ENCODE results near the gene KCND2.
"Not testable (repeated sequence)": the region's sequence is repeated elsewhere in the genome, so short reads cannot be mapped to it uniquely, and the experiment has no call there.

KCND2 gene

DNA sequence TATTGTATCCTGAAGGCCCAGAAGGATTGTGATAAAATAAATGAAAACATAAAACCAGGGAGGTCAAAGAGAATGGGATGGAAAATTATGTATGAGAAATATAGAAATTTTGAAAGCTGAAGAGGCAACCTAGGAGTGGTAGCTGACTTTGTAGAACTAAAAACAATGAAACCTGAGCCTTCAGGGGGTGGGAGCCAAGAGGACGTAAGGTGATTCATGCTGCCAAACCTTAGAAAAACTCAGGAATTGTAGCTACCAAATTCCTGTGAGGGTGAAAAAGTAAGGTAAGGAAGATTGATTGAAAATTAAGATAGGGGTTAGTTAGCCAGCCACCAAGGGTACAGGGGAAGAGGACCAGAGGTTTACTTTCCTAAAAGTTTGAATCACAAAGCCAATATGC, 213.2 kb downstream of the KCND2 start:
- no peak for DNase-seq (ENCODE audit: low read depth in 2 of 2)

DNA sequence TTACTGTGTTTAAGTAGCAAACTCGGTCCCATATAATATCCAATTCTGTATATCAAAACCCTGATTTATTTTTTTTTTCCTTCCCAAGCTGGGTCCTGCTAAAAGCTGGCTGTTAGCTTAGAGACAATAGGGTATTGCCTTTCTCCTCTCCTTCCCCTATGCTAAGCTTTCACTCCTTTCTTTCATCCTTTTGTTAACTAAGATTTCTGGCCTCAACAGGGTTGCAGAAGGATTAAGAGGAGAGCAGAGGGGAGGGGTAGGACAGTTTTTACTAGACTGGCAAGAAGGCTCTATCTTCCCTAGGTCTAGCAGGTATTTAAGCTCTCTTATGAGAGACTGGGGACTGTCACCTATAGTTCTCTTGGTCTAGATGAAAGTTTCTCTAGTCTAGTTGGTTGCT, 229.2 kb downstream of the KCND2 start:
- DNase-seq (ENCODE audit: low read depth in 2 of 2) = no peak

DNA sequence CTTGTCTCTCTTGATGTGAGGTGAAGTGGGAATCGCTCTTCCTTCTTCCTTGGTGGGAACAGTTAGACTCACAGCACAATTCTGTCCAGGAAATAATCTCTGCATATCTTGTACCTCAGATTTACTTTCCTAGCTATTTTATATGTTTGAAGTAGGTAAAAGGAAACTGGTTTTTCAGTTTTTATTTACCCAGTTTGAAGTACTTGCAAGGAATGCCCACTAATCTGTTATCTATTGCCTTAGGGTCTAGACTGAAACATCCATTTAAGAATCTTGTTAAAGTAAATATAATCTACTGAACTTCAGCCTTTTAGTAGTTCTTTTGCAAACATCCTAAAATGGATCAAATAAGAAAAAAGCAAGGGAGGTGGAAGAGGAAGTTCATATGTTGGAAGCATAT, 229.8 kb downstream of the KCND2 start:
- no peak for DNase-seq (ENCODE audit: low read depth in 2 of 2)

DNA sequence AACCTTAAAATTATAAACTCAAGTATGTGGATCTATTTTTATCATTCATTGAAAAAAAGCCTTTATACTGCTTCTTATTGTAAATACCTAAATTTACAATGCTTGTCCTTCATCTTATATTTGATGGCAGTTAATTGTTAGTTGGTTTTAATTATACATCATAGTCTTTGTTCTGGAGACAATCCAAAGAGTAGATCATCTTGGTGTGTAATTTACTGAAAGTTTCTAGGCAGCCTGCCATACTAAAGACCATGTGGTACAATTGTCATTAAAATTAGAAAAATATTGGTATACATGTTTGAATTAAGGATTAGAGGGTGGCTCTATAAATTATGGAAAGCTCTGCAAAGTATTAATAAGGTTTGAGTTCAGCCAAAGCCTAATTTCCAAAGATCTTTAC, 231.4 kb downstream of the KCND2 start:
- DNase-seq (ENCODE audit: low read depth in 2 of 2) = no peak

GRCh38 chr7:120505770-120506169, 232.8 kb downstream of the KCND2 start:
- DNase-seq (ENCODE audit: low read depth in 2 of 2) = no peak

- no peak for DNase-seq (ENCODE audit: low read depth in 2 of 2)
Measured at GRCh38 chr7:120512701-120513100, 239.7 kb downstream of the KCND2 start.

DNA sequence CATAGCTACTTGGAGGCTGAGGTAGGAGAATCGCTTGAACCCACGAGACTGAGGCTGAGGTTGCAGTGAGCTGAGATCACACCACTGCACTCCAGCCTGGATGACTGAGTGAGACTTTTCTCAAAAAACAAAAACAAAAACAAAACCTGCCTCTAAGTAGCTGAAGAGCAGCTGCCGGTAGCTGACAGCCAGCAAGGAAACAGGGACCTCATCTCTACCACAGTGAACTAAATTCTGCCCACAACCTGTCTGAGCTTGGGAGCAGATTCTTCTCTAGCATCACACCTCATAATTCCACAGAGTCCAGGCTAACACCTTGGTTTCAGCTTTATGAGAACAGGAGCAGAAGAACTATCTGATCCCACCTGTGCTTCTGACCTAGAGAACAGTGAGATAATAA, 246.2 kb downstream of the KCND2 start:
- no peak for DNase-seq (ENCODE audit: low read depth in 2 of 2)

DNA sequence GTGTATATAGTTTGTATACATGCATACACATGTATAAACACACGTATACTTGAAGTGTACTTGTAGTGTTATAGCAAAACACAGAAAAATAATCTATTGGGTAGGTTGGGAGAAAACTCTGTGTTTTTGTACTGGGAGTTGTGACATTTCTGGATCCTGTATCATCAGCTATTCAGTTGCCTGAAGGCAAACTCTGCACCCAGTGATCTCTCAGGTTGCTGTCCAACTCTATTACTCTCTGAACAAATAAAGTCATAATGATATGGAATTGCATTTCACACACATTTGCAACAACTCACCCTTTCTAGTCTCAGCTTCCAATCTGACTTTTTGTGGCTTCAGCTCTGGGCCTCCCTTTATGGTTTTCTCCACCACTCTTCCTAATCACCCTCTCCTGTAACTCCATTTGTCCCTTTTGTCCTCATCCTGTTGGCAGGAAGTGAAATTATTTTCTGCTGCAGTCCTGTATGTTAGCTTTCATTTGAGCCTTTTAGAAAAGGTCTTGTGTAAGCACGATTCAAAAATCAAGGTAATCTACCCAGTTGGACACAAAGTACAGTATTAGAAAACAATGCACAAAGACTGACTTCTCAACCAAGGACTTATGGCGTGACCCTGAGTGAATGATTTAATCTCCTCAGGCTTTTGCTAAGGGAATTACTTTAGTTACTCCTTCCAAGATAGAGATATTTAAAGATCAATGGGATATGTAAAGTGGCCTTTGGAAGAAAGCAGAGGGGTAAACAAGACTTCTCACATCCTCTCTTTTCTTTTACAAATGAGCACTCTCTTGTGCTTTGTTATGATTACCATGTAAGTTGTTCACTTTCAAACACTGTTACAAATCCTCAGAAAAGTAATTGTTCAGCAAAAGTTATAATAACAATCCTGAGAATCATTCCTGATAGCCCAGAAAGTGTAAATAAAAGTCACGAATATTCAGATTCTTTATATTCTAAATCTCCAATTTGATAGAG, 249.1 kb downstream of the KCND2 start:
- no peak for DNase-seq (ENCODE audit: low read depth in 2 of 2)

- no peak for DNase-seq (ENCODE audit: low read depth in 2 of 2)
Measured at GRCh38 chr7:120523985-120524384, 251.0 kb downstream of the KCND2 start.

- DNase-seq (ENCODE audit: low read depth in 2 of 2) = no peak
Measured at GRCh38 chr7:120526902-120527509, 254.0 kb downstream of the KCND2 start.

DNA sequence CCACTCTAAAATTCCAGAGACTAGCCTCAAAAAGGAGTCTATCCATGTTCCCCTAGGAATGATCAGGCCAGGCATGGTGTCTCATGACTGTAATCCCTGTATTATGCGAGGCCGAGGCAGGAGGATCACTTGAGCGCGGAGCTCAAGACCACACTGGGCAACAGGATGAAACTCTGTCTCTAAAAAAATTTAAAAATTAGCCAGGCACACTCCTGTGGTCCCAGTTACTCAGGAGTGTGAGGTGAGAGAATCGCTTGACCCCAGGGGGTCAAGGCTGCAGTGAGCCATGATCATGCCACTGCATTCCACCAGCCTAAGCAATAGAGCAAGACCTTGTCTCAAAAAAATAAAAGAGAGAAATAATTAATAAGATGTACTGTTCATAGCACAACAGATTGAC, 256.8 kb downstream of the KCND2 start:
- DNase-seq (ENCODE audit: low read depth in 2 of 2) = no peak

DNA sequence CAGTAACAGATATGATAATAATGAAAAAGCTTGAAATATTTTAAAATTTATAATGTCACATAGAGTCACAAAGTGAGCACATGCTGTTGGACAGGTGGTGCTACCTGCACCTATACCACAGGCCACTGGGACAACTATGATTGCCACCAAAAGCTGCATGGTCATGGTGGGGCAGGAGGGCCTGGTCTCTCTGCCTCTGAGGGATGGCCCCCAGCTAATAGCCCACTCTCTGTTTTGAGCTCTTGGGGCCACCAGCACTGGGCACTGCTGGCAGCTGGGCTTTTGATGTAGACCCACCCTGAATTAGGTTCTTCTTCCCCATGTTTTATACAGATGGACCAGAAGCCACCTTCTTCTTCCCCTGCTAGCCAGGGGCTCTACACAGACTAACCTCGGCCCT, 265.4 kb downstream of the KCND2 start:
- DNase-seq (ENCODE audit: low read depth in 2 of 2) = no peak

- no peak for DNase-seq (ENCODE audit: low read depth in 2 of 2)
Measured at GRCh38 chr7:120539321-120539720, 266.3 kb downstream of the KCND2 start.

DNA sequence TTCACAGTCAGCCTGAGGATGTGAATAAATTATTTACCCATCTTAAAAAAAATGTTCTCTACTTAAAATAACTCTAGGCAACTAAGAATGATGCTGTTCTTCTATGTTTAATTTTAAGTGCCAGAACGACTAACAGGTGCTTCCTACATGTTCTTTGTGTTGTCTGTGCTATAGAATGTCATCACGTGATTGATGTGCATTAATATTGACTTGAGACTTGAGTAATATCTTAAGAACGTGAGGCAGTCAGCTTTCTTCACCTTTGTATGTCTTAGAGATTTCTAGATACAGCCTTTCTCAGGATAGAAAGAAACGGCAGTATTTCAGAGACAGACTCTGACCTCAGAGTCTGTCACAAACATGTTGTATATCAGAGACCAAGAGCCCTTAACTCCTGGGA, 274.6 kb downstream of the KCND2 start:
- DNase-seq (ENCODE audit: low read depth in 2 of 2) = no peak

- DNase-seq (ENCODE audit: low read depth in 2 of 2) = no peak
Measured at GRCh38 chr7:120550494-120551048, 277.6 kb downstream of the KCND2 start.

- DNase-seq (ENCODE audit: low read depth in 2 of 2) = no peak
Measured at GRCh38 chr7:120553491-120553890, 280.5 kb downstream of the KCND2 start.

GRCh38 chr7:120554960-120555571, 282.1 kb downstream of the KCND2 start:
- DNase-seq (ENCODE audit: low read depth in 2 of 2) = no peak

GRCh38 chr7:120564145-120564544, 291.2 kb downstream of the KCND2 start:
- no peak for DNase-seq (ENCODE audit: low read depth in 2 of 2)

DNA sequence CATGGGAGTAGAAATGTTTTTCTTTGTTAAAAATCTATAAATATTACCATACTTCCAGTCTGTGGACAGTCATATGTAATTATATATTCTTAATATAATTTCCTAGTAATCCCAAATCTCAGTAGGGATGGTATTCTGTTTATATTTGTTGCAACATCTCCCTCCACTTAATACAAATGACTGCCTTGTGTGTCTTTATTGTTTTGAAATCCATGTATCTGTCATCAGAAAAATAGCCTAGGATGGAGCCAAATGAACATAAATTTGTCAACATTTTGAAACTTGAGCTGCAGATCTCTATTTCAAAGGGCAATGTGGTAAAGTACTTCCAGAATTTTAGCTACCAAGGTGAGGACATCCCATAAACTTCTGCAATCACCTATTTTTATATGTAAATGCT, 294.2 kb downstream of the KCND2 start:
- DNase-seq (ENCODE audit: low read depth in 2 of 2) = no peak

DNA sequence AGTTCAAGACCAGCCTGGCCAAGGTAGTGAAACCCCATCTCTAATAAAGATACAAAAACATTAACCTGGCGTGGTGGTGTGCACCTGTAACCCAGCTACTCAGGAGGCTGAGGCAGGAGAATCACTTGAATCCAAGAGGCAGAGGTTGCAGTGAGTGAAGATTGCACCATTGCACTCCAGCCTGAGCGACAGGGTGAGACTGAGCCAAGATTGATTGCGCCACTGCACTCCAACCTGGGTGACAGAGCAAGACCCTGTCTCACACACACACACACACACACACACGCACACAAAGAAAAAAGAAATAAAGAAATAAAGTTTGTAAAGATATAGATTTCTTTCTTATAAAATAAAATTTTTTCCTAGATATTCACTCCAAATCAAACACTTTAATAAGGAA, 305.7 kb downstream of the KCND2 start:
- not testable (repeated sequence) for DNase-seq (ENCODE audit: low read depth in 2 of 2)

GRCh38 chr7:120582916-120583315, 309.9 kb downstream of the KCND2 start:
- no peak for DNase-seq (ENCODE audit: low read depth in 2 of 2)

DNA sequence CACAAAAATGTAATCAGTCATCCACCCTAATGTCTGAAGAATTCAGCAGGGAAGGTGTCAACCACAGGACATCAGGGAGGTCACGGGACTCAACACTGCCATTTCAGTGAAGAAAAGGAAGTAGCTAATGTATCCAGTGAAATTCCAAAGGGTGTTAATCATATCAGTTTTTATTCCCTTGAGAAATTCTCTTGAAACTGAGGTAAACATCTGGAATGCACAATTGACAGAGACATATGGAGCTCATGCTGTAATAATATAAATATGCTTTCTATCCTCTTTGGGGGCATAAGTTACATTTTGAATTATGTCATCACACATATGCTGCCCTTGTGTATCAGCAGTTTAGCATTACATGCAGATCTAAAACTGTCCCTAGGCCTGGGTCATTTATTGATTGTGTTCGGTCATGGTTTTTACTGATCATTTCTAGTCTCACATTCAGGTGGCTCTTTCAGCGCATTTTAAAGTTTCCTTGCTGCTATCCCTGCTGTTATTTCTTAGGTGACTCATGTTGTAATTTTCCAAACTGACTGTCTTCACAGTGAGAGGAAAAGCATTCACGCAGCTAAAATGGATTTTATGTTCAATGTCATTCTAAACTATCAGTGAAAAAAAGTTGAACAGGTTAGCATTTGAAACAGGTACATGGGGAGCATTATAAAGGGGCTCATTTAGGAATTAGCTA, 311.1 kb downstream of the KCND2 start:
- DNase-seq (ENCODE audit: low read depth in 2 of 2) = no peak
